GM18511 (cell line): ENCODE results near the gene POLR2E.

Experiments
- ATAC-seq: cut with Tn5 transposase; IDR thresholded peaks from one replicate; pipeline ENCODE4 v1.9.1; 2021; ENCODE audit warnings: mild to moderate bottlenecking, moderate library complexity; ENCODE audit not compliant: unreplicated experiment

Gene POLR2E

DNA sequence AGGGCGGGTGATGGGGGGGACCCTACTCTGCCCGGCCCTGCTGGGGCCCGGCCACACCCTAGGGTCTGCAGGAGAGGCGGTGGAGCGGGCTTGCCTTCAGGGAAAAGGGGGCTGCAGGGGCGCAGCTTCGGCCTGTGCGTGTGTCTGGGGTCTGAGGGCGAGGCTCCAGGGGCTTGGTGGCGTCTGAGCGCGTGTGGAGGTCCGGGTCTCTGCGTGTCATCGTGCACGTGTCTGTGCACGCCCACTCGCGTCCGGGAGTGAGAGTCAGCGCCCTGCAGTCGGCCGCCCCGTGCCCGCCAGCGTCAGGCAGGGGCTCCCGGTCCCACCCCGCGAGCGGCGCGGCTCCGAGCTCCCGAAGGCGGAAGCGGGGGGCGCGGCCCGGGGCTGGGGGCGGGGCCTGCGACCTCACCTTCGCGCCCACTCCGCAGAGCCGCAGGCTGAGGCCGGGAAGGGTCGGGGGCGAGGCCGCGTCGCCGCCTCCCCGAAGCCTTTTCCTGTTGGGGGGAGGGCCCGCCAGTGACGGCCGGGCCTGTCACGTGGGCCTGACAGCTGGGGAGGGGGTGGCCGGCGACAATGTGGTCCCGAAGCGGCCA, 28.3 kb downstream of the POLR2E start, which contains the start of gene ARHGAP45:
TSS of gene ARHGAP45 (plus strand) at position 420 of the 593 bp plus-strand sequence. CDS start 239 bp downstream, outside the sequence.
- no peak for ATAC-seq

DNA sequence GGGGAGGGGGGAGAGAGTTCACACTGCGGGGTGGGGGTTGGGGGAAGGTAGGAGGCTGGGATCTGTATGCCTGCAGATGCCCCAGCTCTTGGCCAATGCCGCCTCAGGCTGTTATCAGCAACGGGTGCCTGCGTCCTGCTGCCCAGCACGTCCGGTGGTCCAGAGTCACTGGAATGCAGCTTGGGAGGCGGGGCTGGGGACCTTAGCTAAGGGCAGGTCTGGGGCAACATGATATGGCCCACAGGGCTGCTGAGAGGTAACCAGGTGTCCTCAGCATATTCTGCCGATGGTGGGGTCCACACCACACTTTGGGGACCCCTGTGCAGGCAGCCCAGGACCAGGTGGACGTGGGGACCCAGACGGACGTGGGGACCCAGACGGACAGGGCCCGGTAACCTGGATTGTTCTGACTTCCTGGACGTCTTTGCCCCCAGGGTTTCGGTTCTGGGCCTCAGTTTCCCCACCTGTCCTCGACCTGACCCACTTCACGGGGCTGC, 28.9 kb downstream of the POLR2E start:
- ATAC-seq: no peak

DNA sequence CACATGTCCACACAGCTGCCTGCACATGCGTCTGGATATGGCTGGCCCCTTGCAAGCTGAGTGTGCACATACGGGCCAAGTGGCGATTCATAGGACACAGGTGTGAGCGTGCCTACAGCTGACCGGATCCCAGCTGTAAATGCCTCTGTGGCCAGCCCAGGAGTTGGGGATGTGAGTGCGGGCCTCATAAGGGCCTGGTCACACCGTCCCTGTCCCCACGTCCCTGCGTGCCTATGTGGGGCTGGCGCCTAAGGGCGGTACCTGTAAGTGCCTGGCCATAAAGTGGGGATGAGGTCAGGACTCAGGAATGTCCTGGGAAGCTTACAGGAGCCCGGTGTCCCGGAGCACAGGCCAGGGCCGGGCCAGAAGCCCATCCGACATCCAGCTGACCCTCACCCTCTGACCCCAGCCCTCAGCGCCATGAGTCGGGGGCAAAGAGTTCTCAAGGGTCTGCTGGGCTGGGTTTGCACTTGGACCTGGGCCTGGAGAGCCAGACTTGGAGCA, 29.5 kb downstream of the POLR2E start:
- ATAC-seq: no peak

DNA sequence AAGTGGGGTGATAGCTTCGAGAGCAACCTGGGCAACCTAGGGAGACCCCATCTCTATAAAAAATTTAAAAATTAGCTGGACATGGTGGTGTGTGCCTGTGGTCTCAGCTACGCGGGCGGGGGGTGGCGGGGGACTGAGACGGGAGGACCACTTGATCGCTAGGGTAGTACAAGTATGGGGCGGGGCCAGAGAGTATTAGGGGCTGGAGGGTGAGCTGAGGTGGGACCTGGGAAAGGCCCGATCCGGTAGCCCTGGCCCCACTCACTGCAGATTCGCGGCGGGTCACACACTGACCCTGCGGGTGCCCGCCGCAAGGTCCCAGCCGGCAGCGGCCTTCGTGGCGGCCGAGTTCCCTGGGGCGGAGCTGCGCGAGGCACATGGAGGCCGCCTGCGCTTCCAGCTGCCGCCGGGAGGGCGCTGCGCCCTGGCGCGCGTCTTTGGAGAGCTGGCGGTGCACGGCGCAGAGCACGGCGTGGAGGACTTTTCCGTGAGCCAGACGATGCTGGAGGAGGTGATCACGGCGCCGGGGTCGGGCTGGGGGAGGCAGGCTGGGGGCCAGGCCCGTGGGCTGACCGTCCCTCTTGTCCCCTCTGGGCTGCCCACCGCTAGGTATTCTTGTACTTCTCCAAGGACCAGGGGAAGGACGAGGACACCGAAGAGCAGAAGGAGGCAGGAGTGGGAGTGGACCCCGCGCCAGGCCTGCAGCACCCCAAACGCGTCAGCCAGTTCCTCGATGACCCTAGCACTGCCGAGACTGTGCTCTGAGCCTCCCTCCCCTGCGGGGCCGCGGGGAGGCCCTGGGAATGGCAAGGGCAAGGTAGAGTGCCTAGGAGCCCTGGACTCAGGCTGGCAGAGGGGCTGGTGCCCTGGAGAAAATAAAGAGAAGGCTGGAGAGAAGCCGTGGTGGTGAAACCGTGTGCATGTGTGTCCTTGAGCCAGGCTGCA, 30.2 kb downstream of the POLR2E start:
- ATAC-seq: no peak

DNA sequence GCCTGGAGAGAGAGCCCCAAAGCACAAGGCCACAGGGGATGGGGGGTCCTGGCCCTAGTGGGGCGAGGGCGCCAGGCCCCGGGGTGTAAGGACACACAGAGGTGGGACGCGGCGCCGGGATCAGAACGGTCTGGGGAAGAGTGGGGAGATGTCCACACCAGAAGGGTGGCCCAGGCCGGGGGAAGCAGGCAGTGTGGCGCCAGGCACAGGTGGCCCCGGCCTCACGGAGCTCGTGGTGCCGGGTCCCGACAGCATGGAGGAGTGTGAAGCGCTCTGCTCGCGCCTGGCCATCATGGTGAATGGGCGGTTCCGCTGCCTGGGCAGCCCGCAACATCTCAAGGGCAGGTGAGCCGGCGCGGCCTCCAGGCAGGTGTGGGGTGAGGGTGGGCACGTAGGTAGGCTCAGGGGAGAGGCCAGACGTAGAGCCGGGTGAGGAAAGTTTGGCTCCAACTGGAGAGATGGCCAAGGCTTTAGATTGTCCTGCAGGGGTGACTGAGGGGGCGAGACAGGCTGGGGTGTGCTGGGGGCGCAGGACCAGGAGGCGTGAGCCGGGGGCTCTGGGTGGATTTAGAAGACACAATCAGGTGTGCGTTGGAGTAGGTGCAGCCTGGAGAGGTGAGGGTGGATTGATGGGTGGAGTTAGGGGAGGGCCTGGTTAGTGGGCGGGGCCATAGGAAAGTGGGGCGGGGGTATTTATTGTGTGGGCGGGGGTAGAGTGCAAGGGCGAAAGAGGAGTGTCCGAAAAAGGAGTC, 31.1 kb downstream of the POLR2E start:
- ATAC-seq: no peak

DNA sequence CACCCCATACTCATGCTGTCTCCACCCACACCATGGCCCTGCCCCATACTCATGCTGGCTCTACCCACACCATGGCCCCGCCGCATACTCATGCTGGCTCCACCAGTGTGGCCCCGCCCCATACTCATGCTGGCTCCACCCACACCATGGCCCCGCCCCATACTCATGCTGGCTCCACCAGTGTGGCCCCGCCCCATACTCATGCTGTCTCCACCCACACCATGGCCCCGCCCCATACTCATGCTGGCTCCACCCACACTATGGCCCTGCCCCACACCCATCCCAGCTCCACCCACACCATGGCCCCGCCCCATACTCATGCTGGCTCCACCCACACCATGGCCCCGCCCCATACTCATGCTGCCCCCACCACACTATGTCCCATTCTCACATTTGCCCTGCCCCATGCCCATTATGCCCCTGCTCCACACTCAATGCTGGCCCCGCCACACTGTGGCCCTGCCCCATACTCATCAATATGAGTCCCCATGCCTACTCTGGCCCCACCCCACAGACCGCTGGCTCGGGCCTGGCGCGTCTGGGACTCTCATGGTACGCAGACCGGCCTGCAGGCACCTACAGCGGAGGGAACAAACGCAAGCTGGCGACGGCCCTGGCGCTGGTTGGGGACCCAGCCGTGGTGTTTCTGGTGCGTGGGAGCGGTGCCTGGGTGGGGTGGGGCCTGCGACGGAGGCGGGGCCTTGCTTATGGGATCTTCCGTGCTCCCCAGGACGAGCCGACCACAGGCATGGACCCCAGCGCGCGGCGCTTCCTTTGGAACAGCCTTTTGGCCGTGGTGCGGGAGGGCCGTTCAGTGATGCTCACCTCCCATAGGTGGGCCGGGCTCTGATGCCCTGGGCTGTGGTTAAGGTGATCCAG, 31.9 kb downstream of the POLR2E start:
- no peak for ATAC-seq

DNA sequence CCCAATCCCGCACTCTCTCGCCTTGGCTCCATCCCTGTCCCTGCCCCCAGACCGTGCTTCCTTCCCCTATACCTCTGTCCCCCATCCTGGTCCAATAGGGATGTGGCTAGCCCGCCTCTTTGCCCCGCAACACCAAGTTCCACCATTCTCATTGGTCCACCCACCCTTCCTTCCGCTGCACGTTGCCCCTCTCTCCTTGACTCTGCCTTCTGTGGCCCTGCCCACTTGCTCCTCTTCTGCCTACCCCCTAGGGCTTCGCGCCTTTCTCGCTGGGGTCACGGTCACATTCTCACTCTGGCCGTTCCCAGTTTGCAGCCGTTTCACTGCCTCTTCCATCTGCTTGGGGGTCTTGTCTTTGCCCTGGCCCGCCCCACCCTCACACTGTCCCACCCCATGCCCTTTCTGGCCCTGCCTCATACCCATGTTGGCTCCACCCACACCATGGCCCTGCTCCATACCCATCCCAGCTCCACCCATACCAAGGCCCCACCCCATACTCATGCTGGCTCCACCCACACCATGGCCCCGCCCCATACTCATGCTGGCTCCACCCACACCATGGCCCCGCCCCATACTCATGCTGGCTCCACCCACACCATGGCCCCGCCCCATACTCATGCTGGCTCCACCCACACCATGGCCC, 32.7 kb downstream of the POLR2E start:
- ATAC-seq: no peak

DNA sequence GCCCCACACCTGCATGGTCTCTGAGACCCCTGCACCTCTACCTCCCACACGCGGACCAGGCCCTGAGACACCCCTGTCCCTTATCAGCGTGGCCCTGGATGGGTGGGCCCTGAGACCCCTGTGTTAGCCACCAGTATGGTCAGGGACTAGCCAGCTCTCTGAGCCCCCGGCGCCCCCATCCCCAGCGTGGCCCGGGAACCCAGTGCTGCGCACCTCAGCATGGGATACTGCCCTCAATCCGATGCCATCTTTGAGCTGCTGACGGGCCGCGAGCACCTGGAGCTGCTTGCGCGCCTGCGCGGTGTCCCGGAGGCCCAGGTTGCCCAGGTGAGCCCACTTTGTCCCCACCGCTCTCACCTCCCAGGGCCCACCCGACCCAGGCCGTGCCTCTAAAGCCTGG, 33.2 kb downstream of the POLR2E start:
- no peak for ATAC-seq

DNA sequence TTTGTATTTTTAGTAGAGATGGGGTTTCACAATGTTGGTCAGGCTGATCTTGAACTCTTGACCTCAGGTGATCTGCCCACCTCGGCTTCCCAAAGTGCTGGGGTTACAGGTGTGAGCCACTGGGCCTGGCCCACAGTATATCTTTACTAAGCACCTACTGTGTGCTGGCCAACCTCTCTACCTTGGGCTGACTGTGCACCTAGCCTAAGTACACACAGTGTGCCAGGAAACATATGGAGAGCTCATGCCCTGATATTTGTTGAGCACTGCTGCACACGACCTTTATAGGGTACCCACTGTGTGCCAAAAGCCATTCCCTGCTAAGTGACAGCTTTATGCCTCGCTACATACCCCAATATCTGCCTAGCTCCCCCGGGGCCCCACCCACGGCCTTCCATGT, 34.5 kb downstream of the POLR2E start:
- no peak for ATAC-seq

DNA sequence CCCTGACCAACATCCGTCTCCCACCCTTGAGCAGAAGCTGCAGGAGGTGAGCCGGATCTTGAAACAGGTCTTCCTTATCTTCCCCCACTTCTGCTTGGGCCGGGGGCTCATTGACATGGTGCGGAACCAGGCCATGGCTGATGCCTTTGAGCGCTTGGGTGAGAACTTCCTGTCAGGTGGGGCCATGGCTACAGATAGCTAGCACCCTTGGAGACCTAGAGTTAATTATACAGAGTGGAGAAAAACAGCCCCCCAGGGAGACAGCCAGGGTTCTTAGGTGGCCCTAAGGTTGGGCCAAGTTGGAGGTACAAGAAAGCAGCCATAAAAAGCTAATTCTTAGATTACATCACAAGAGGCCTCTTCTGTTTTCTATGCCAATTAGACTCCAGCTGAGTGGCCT, 37.1 kb downstream of the POLR2E start:
- no peak for ATAC-seq

DNA sequence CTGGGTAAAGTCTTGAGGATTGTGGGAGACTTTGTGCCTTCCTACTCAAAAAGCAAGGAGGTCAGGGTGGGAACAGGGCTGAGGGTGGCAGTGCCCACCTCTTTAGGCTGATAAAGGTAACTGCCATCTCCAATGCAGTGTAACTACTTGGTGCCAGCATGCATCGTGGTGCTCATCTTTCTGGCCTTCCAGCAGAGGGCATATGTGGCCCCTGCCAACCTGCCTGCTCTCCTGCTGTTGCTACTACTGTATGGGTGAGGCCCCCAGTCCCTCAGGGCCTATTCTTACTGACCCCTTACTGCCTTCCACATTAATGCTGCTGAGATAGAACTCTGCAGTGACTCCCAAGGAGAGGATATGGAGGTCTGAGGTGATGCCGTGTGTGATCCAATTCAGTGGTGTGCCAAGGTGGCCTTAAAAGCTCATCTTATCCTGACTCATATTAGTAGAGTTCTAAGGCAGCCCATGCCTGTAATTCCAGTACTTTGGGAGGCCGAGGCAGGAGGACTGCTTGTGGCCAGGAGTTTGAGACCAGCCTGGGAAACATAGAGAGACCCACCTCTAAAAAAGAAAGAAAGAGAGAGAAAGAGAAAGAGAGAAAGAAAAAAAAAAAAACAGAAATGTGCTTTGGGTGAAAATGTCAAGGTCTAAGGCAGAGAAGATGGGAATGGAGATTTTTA, 37.9 kb downstream of the POLR2E start:
- ATAC-seq: no peak

DNA sequence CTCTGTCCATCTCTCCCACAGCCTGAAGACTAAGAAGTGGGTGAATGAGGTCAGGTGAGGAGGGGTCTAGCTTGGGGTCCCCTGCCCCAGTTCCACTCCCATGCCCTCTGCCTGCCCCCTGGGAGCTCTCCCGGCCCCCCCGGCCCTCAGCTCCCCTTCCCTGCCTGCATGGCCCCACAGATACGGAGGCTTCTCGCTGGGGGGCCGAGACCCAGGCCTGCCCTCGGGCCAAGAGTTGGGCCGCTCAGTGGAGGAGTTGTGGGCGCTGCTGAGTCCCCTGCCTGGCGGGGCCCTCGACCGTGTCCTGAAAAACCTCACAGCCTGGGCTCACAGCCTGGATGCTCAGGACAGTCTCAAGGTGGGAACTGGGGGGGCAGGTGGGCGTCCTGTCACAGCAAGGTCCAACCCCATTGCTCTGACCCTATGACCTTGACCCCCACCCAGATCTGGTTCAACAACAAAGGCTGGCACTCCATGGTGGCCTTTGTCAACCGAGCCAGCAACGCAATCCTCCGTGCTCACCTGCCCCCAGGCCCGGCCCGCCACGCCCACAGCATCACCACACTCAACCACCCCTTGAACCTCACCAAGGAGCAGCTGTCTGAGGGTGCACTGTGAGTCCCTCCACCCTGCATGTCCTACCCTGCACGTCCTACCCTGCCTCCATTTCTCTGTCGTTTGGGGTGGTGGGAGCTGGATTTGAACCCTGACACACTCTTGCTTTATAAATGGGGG, 39.1 kb downstream of the POLR2E start:
- no peak for ATAC-seq

DNA sequence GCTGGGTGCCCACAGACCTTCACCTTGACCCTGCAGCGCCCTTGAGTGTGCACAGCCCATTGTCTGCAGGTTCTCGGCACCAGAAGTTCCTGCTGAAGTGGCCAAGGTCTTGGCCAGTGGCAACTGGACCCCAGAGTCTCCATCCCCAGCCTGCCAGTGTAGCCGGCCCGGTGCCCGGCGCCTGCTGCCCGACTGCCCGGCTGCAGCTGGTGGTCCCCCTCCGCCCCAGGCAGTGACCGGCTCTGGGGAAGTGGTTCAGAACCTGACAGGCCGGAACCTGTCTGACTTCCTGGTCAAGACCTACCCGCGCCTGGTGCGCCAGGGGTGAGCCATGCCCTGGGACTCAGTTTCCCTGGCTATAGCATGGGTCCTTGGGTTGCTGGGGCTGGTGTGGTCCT, 40.1 kb downstream of the POLR2E start:
- ATAC-seq: no peak

DNA sequence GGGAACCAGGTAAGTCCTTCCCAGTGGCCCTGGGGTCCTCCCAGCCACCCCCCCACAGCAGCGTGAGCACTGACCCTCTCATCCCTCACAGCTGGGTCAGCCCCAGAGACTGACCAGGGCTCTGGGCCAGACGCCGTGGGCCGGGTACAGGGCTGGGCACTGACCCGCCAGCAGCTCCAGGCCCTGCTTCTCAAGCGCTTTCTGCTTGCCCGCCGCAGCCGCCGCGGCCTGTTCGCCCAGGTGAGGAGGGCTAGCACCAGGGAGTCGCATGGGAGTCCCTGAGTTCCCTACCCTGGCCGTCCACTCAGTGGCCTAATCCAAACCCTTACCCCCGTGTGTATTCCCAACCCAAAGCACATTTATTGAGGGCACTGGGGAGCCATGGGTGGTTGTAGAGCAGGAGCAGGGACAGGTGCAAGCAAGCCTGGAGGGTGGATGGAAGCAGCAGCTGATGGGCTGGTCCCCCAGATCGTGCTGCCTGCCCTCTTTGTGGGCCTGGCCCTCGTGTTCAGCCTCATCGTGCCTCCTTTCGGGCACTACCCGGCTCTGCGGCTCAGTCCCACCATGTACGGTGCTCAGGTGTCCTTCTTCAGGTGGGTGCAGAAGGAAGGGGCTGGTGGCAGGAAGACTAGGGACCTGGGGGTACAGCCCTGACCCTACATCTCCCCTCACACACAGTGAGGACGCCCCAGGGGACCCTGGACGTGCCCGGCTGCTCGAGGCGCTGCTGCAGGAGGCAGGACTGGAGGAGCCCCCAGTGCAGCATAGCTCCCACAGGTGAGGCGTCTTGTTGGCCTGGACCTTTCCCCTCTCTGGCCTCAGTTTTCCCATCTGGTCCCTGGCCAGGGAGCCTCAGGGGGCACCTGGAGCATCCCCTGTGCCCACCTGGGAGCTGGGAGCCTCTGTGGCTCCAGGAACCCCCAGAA, 40.8 kb downstream of the POLR2E start:
- ATAC-seq: no peak

DNA sequence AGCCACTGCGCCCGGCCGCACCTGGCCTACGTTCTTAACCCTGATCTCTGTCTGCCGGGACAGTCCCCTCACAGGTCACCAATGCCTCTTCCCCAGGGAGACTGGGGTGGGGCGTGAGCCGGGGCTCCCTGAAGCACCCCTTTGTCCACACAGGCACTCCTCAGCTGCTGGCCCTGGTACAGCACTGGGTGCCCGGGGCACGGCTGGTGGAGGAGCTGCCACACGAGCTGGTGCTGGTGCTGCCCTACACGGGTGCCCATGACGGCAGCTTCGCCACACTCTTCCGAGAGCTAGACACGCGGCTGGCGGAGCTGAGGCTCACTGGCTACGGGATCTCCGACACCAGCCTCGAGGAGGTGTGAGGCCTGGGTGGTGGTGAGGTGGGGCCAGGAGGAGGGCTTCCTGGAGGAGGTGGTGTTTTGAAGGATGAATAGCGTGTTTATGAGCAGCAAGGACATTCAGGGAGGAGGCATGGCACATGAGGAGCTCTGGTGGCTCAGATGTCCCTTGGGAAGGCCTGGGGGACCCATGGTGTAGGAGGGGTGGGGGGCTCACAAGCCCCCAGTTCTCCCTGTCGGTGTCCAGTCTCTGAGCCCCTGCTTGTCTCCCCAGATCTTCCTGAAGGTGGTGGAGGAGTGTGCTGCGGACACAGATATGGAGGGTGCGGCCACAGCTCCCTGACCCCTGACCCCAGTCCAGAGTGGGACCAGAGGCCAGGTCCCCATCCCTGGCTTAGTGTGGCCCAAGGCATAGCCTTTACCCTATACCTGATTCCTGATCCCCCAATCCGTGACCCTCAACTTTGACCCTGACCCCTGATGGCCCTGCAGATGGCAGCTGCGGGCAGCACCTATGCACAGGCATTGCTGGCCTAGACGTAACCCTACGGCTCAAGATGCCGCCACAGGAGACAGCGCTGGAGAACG, 41.7 kb downstream of the POLR2E start:
- ATAC-seq: no peak

DNA sequence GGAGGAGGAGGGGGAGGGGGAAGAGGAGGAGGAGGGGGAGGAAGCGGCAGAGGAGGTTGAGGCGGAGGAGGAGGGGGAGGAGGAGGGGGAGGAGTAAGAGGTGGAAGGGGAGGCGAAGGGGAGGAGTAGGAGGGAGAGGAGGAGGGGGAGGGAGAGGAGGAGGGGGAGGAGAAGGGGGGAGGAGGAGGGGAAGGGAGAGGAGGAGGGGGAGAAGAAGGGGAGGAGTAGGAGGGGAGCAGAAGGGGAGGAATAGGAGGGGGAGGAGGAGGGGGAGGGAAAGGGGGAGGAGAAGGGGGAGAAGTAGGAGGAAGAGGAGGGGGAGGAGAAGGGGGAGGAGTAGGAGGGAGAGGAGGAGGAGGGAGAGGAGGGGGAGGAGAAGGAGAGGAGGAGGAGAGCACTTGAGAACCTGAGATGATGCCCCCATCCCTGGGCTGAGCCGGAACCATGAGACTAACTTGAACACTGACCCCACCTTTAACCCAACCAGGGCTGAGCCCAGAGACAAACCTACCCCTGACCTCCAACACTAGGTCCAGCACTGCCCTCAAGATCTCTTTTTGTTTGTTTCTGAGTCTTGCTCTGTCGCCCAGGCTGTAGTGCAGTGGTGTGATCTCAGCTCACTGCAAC, 42.7 kb downstream of the POLR2E start:
- ATAC-seq: no peak
